Measurements from ENCODE around the gene LHFPL4. TPM values are rescaled to one million over a fixed set of nuclear protein-coding genes. Genes with fewer than 3 reads are reported as not detected.

LHFPL4 gene
- total and polyA plus RNA-seq, 9 of the 15 experiments (the other 6 are each of a cell fraction or from before 2014, with no cell fraction given) = not detected

DNA sequence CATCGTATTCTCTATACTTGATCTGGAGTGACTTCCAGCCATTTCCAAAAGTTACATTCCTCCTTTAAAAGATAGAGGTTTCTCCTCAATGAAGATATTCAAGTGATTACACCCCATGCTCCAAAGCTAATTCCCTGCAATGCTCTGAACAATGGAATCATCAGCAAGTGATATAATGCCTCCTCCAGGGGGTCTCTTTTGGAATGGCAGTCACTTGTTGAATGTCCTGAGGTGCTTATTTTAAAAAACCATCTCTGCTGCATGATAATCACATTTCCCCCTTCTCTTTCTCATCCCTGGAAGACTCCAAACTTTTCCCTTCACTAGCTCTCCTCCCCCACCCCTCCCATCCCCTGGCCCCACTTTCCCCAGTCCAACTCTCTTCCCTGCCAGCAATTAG is 2.6 kb downstream of the LHFPL4 start:
- no peaks in the 10 kb centered on the region for H3K79me2 ChIP-seq (ENCODE audit: control insufficient read depth, insufficient read depth, low read length)
- H3K9me3 ChIP-seq (replicated peaks; ENCODE audit: control insufficient read depth, insufficient read depth, low read depth, low read length) = no peaks in the 10 kb centered on the region
- H3K4me2 ChIP-seq (ENCODE audit: insufficient read depth, low read length) = no peak overlapping the region
- DNase-seq (ENCODE audit: extremely low read depth in 1 of 4, low spot score in 3 of 4) (no peak), FAIRE-seq (no peak), ATAC-seq (no peak)
- TF ChIP-seq XRCC5 (IDR thresholded peaks at IDR 0.05; ENCODE audit: low read depth, low read length) (no peak), DPF2 (IDR thresholded peaks at IDR 0.05) (no peak), ILK (tag; IDR thresholded peaks at IDR 0.05; ENCODE audit: borderline replicate concordance, low read depth) (no peak), ZNF584 (CRISPR knock-in tag; IDR thresholded peaks at IDR 0.05; ENCODE audit: low read depth) (no peak), HEY1 (CRISPR knock-in tag; IDR thresholded peaks at IDR 0.05; ENCODE audit: borderline replicate concordance) (no peak), GATA2 (CRISPR knock-in tag; IDR thresholded peaks at IDR 0.05) (no peak), CC2D1A (IDR thresholded peaks at IDR 0.05) (no peak), ASH1L (IDR thresholded peaks at IDR 0.05; ENCODE audit: borderline replicate concordance, low read depth, partially characterized antibody) (no peak), NR3C1 (CRISPR knock-in tag; IDR thresholded peaks at IDR 0.05) (no peak), HDAC1 (IDR thresholded peaks at IDR 0.05) (no peak)
- TF ChIP-seq, protein P1, sequence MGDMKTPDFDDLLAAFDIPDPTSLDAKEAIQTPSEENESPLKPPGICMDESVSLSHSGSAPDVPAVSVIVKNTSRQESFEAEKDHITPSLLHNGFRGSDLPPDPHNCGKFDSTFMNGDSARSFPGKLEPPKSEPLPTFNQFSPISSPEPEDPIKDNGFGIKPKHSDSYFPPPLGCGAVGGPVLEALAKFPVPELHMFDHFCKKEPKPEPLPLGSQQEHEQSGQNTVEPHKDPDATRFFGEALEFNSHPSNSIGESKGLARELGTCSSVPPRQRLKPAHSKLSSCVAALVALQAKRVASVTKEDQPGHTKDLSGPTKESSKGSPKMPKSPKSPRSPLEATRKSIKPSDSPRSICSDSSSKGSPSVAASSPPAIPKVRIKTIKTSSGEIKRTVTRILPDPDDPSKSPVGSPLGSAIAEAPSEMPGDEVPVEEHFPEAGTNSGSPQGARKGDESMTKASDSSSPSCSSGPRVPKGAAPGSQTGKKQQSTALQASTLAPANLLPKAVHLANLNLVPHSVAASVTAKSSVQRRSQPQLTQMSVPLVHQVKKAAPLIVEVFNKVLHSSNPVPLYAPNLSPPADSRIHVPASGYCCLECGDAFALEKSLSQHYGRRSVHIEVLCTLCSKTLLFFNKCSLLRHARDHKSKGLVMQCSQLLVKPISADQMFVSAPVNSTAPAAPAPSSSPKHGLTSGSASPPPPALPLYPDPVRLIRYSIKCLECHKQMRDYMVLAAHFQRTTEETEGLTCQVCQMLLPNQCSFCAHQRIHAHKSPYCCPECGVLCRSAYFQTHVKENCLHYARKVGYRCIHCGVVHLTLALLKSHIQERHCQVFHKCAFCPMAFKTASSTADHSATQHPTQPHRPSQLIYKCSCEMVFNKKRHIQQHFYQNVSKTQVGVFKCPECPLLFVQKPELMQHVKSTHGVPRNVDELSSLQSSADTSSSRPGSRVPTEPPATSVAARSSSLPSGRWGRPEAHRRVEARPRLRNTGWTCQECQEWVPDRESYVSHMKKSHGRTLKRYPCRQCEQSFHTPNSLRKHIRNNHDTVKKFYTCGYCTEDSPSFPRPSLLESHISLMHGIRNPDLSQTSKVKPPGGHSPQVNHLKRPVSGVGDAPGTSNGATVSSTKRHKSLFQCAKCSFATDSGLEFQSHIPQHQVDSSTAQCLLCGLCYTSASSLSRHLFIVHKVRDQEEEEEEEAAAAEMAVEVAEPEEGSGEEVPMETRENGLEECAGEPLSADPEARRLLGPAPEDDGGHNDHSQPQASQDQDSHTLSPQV (IDR thresholded peaks at IDR 0.05) = no peak
- TF ChIP-seq, protein P2, sequence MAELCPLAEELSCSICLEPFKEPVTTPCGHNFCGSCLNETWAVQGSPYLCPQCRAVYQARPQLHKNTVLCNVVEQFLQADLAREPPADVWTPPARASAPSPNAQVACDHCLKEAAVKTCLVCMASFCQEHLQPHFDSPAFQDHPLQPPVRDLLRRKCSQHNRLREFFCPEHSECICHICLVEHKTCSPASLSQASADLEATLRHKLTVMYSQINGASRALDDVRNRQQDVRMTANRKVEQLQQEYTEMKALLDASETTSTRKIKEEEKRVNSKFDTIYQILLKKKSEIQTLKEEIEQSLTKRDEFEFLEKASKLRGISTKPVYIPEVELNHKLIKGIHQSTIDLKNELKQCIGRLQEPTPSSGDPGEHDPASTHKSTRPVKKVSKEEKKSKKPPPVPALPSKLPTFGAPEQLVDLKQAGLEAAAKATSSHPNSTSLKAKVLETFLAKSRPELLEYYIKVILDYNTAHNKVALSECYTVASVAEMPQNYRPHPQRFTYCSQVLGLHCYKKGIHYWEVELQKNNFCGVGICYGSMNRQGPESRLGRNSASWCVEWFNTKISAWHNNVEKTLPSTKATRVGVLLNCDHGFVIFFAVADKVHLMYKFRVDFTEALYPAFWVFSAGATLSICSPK (IDR thresholded peaks at IDR 0.05; ENCODE audit: borderline replicate concordance) = no peak
- no peaks in the 10 kb centered on the region for H3K9me1 ChIP-seq (ENCODE audit: control insufficient read depth, insufficient read depth, low read length)
- intact Hi-C loops (cut with micrococcal nuclease) (no loop called here), in situ Hi-C loops (cut with MboI) (no loop called here)
- no peak overlapping the region for H3K4me3 ChIP-seq
- no peak overlapping the region for H3K27ac ChIP-seq (ENCODE audit: extremely low read depth, low read depth, low read length)
- no peak overlapping the region for H3K9ac ChIP-seq (ENCODE audit: insufficient read depth in 1 of 2, low read depth in 2 of 2, low read length in 2 of 2)
- no TSS peak for BruUV-seq (replicated peaks)
- no peak overlapping the region for H2AFZ ChIP-seq (ENCODE audit: low read depth, low read length)
- WGBS (ENCODE audit: insufficient coverage, low coverage, missing lambda C conversion rate) = 10% methylated on average over 1 of the region's 1 CpG
- 0 out of 2 replicates have a peak, but pooled peaks cover 3% of the 10 kb centered on the region for H4K20me1 ChIP-seq (replicated peaks; ENCODE audit: control insufficient read depth, insufficient read depth, low read length)
- peaks cover 10 to 40% of the 10 kb centered on the region in 2 experiments for H3K27me3 ChIP-seq (ENCODE audit: control insufficient read depth in 2 of 2, insufficient read depth in 2 of 2, low read length in 2 of 2)
- H3K4me1 ChIP-seq (replicated peaks in 1 of 2; ENCODE audit: control insufficient read depth in 2 of 2, insufficient read depth in 2 of 2, low read length in 2 of 2) = peaks cover 0 to 13% of the 10 kb centered on the region in 2 experiments; a peak in 1 of 5 replicates
- no peaks in the 10 kb centered on the region for H3K36me3 ChIP-seq (ENCODE audit: control insufficient read depth, insufficient read depth, low read length)
- POLR2A ChIA-PET = interaction anchor here (0.7 kb wide), 1 partner anchor 22 kb away, joined by 3 read pairs; no protein-coding TSS in a partner anchor
- CTCF ChIA-PET (ENCODE audit: low intra/inter-chr PET ratio) = no interaction called here

All from K562 (cell line).